ENCODE data around the gene DRD3.

The DRD3 gene

GRCh38 chr3:114178770-114179368, at the start of gene DRD3:
TSS of gene DRD3 (minus strand) at chr3:114179052. CDS start at chr3:114171992, 7,060 bp downstream.
- FAIRE-seq (peak; percentile 48), DNase-seq (ENCODE audit: insufficient read length, low spot score) (no peak)
- no peak for TF ChIP-seq CTCF (IDR thresholded peaks at IDR 0.05; ENCODE audit: insufficient read depth, missing control alignments)

- no peak for FAIRE-seq
- DNase-seq (ENCODE audit: insufficient read length, low spot score): no peak
- TF ChIP-seq CTCF (IDR thresholded peaks at IDR 0.05; ENCODE audit: insufficient read depth, missing control alignments): no peak
These were observed 48.2 kb upstream of the DRD3 start for GRCh38 chr3:114227076-114227475.

DNA sequence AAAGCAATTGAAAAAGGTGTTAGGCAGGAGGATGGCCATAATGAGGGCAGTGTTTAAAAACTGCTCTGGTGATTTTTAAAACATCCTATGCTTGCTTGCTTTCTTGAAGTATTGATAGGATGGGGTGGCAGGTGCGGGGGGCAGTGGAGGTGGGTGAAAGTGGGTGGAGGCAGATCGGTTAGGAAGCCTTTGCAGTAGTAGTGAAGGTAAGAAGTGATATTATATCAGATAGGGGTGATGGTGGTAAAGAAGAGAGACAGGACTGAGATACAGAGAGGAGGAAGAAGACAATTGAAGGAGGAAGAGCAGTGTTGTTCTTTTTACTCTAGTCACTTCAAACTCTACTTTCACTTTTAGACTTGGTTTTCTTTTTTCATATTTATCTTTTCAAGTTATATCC, 47.5 kb upstream of the DRD3 start:
- DNase-seq (ENCODE audit: insufficient read length, low spot score) (no peak), FAIRE-seq (no peak)
- TF ChIP-seq CTCF (IDR thresholded peaks at IDR 0.05; ENCODE audit: insufficient read depth, missing control alignments): no peak

- FAIRE-seq (no peak), DNase-seq (ENCODE audit: insufficient read length, low spot score) (no peak)
- TF ChIP-seq CTCF (IDR thresholded peaks at IDR 0.05; ENCODE audit: insufficient read depth, missing control alignments): no peak
These were observed 44.3 kb upstream of the DRD3 start for GRCh38 chr3:114223143-114223542.

DNA sequence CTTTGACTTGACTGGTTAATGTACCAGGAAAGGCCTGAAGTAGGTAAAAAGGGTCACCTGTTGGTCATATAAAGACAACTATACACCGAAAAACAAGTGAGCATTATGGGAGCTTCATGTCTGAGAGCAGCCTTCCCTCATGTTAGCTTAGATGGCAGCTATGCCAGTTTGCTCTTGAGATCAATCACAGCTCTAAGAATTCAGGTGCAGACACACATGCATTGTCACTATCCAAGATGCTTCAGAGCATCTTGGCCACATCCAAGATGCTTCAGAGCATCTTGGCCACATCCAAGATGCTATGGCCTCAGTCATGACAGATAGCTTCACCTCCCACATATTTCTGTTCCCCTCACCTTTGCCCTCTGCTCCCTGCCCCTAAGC, 43.0 kb upstream of the DRD3 start:
- DNase-seq (ENCODE audit: insufficient read length, low spot score): no peak
- no peak for TF ChIP-seq CTCF (IDR thresholded peaks at IDR 0.05; ENCODE audit: insufficient read depth, missing control alignments)
- no peak for FAIRE-seq

GRCh38 chr3:114221165-114221880, 42.5 kb upstream of the DRD3 start:
- DNase-seq (ENCODE audit: insufficient read length, low spot score) (no peak), FAIRE-seq (no peak)
- TF ChIP-seq CTCF (IDR thresholded peaks at IDR 0.05; ENCODE audit: insufficient read depth, missing control alignments): no peak

- no peak for FAIRE-seq
- no peak for DNase-seq (ENCODE audit: insufficient read length, low spot score)
- TF ChIP-seq CTCF (IDR thresholded peaks at IDR 0.05; ENCODE audit: insufficient read depth, missing control alignments): no peak
These were observed 40.9 kb upstream of the DRD3 start for GRCh38 chr3:114219741-114220140.

Measured in D721Med (cell line).